ENCODE measurements around the gene GPR89B.

GRCh38 chr1:147892216-147892615, 36.0 kb upstream of the GPR89B start:
- TF ChIP-seq, protein P1, sequence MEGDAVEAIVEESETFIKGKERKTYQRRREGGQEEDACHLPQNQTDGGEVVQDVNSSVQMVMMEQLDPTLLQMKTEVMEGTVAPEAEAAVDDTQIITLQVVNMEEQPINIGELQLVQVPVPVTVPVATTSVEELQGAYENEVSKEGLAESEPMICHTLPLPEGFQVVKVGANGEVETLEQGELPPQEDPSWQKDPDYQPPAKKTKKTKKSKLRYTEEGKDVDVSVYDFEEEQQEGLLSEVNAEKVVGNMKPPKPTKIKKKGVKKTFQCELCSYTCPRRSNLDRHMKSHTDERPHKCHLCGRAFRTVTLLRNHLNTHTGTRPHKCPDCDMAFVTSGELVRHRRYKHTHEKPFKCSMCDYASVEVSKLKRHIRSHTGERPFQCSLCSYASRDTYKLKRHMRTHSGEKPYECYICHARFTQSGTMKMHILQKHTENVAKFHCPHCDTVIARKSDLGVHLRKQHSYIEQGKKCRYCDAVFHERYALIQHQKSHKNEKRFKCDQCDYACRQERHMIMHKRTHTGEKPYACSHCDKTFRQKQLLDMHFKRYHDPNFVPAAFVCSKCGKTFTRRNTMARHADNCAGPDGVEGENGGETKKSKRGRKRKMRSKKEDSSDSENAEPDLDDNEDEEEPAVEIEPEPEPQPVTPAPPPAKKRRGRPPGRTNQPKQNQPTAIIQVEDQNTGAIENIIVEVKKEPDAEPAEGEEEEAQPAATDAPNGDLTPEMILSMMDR (conservative IDR thresholded peaks at IDR 0.05), result no peak
- TF ChIP-seq EZH2 (IDR thresholded peaks at IDR 0.05; ENCODE audit: low read depth), result no peak

All from PC-9 (cell line).